Hepatocyte (in vitro differentiated cells): ENCODE data around the gene KRT27. TPM values are rescaled to one million over a fixed set of nuclear protein-coding genes. Genes with fewer than 3 reads are reported as not detected.

ENCODE experiments used
- DNase-seq: peaks from one replicate; pipeline ENCODE4 v3.0.0-alpha.2; 2016; ENCODE audit warnings: low spot score
- H2AFZ ChIP-seq: fragments of 200-600 bp; sonication (generic); 2 replicates; pipeline ENCODE4 v1.6.0; 2016; ENCODE audit warnings: antibody characterized with exemption, mild to moderate bottlenecking
- H3K27ac ChIP-seq: fragments of 200-600 bp; sonication (generic); 2 replicates; pipeline ENCODE4 v1.5.1; 2016; ENCODE audit warnings: mild to moderate bottlenecking
- H3K27me3 ChIP-seq: fragments of 200-600 bp; sonication (generic); 2 replicates; pipeline ENCODE4 v1.6.1; 2016
- H3K36me3 ChIP-seq: fragments of 200-600 bp; sonication (generic); replicated peaks from 2 replicates; pipeline ENCODE4 v1.5.1; 2016; ENCODE audit warnings: low read depth; ENCODE audit not compliant: insufficient read depth
- H3K4me1 ChIP-seq: fragments of 200-600 bp; sonication (generic); 2 replicates; pipeline ENCODE4 v1.5.1; 2016; ENCODE audit warnings: mild to moderate bottlenecking, moderate library complexity; ENCODE audit not compliant: insufficient read depth
- H3K4me2 ChIP-seq: fragments of 200-600 bp; sonication (generic); 2 replicates; pipeline ENCODE4 v1.6.0; 2016
- H3K4me3 ChIP-seq: fragments of 200-600 bp; sonication (generic); 2 replicates; pipeline ENCODE4 v1.5.1; 2016; ENCODE audit warnings: mild to moderate bottlenecking
- H3K79me2 ChIP-seq: fragments of 200-600 bp; sonication (generic); 2 replicates; pipeline ENCODE4 v1.6.0; 2017; ENCODE audit warnings: mild to moderate bottlenecking
- H3K9me2 ChIP-seq: fragments of 200-600 bp; sonication (generic); replicated peaks from 2 replicates; pipeline ENCODE4 v1.6.0; 2017; ENCODE audit warnings: mild to moderate bottlenecking; ENCODE audit not compliant: insufficient read depth
- H3K9me3 ChIP-seq: fragments of 200-600 bp; sonication (generic); 2 replicates; pipeline ENCODE4 v1.5.1; 2016; ENCODE audit warnings: low read depth, mild to moderate bottlenecking
- H4K20me1 ChIP-seq: fragments of 200-600 bp; sonication (generic); 2 replicates; pipeline ENCODE4 v1.6.0; 2016; ENCODE audit warnings: mild to moderate bottlenecking; ENCODE audit not compliant: insufficient read depth, poor library complexity, severe bottlenecking
- CTCF ChIP-seq: fragments of 200-600 bp; sonication (generic); IDR thresholded peaks from 2 replicates; pipeline ENCODE4 v1.5.1; 2016; ENCODE audit warnings: antibody characterized with exemption, mild to moderate bottlenecking; ENCODE audit not compliant: poor library complexity
- EZH2 ChIP-seq: fragments of 200-600 bp; sonication (generic); IDR thresholded peaks from 2 replicates; pipeline ENCODE4 v1.6.1; 2016; ENCODE audit warnings: antibody characterized with exemption, mild to moderate bottlenecking, borderline replicate concordance
- EZH2phosphoT487 ChIP-seq: fragments of 200-600 bp; sonication (generic); IDR thresholded peaks from one replicate; pipeline ENCODE4 v1.6.1; 2018; ENCODE audit warnings: antibody characterized with exemption, mild to moderate bottlenecking, low read depth, moderate library complexity; ENCODE audit not compliant: unreplicated experiment, severe bottlenecking
- WGBS: methylation state at CpG from one replicate; pipeline ENCODE4 v1.1.6; 2016; ENCODE audit warnings: low lambda C conversion rate; ENCODE audit errors: missing lambda C conversion rate; 5-methylcytosine and 5-hydroxymethylcytosine counted together
- polyA plus RNA-seq: library from polyadenylated mRNA; unstranded; fragments of >200 nt; fragmentation: Nextera tagmentation; extraction: Ambion mirVana; gene quantifications from 2 replicates; pipeline ENCODE4 v1.2.1, GENCODE V29; 2016
- total RNA-seq: library from RNA; depleted of rRNA; stranded (reverse); fragments of >200 nt; gene quantifications from 2 replicates; pipeline ENCODE4 v1.2.3, GENCODE V29; 2014

The KRT27 gene
- total and polyA plus RNA-seq, 2 experiments from 2014 or later, result not detected

DNA sequence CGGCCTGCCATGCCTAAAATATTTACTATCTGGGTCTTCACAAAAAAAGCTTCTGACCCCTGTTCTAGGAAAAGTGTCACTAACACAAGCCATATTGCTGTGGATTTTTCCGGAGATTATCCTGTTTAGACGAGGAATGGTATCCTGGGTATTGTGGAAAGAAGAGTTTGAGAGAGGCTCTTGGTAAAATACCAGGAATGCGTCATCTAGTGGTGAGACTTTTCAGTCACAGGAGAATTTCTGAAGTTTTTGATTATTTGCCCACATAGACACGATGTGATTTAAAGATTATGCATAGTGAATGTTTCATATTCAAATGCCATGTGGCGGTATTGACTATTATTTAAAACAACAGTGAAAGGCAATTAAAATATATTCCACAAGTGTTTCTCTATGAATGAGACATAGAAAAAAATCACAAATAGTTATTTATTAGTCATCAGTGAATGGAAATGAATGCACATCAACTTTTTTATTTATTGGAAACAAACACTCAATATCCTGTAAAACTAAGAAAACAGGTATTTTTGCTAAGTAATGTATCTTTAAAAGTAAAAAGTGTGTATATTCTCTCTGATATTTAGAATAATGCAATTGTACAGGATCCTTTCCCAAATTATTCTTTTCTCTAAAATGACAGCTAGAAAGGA lies 9.6 kb upstream of the KRT27 start:
- no peaks in the 10 kb centered on the region for H3K79me2 ChIP-seq
- DNase-seq, result peak; percentile 63
- H3K4me3 ChIP-seq, result no peak overlapping the region
- no peaks in the 10 kb centered on the region for H3K4me1 ChIP-seq
- no peaks in the 10 kb centered on the region for H3K36me3 ChIP-seq
- TF ChIP-seq EZH2phosphoT487, result no peak
- no peak for TF ChIP-seq EZH2
- TF ChIP-seq CTCF, result peak; percentile 78
- H3K9me3 ChIP-seq, result no peaks in the 10 kb centered on the region
- no peak overlapping the region for H3K4me2 ChIP-seq
- WGBS, result 28% methylated on average over 6 of the region's 6 CpGs
- no peaks in the 10 kb centered on the region for H3K9me2 ChIP-seq
- H4K20me1 ChIP-seq, result no peaks in the 10 kb centered on the region
- H2AFZ ChIP-seq, result no peak overlapping the region
- no peak overlapping the region for H3K27ac ChIP-seq
- H3K27me3 ChIP-seq, result peaks cover 6% of the 10 kb centered on the region

DNA sequence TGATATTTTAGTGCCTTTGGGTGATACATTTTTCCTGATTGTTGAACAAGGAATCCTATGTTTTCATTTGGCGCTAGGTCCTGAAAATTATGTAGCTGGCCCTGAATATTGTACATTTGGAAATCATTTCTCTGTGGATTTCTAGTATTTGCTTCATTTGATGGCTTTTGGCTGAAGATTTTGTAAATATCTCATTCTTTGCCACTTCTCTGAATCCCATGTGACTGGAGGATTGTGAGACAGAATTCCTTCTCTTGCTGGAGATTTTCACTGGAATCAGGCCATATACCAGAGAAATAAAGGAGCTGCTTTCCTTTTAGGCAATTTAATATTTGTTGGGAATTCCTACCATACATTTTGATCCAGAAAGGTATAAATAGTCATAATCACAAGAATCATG lies 8.8 kb upstream of the KRT27 start:
- peaks cover 6% of the 10 kb centered on the region for H3K27me3 ChIP-seq
- no peaks in the 10 kb centered on the region for H3K9me2 ChIP-seq
- no peaks in the 10 kb centered on the region for H3K9me3 ChIP-seq
- DNase-seq, result no peak
- TF ChIP-seq EZH2phosphoT487 (no peak), CTCF (no peak), EZH2 (no peak)
- H3K27ac ChIP-seq, result no peak overlapping the region
- 90% methylated on average over 1 of the region's 1 CpG for WGBS
- no peaks in the 10 kb centered on the region for H3K36me3 ChIP-seq
- no peaks in the 10 kb centered on the region for H4K20me1 ChIP-seq
- H3K4me2 ChIP-seq, result no peak overlapping the region
- no peak overlapping the region for H2AFZ ChIP-seq
- H3K4me1 ChIP-seq, result no peaks in the 10 kb centered on the region
- no peaks in the 10 kb centered on the region for H3K79me2 ChIP-seq
- no peak overlapping the region for H3K4me3 ChIP-seq

DNA sequence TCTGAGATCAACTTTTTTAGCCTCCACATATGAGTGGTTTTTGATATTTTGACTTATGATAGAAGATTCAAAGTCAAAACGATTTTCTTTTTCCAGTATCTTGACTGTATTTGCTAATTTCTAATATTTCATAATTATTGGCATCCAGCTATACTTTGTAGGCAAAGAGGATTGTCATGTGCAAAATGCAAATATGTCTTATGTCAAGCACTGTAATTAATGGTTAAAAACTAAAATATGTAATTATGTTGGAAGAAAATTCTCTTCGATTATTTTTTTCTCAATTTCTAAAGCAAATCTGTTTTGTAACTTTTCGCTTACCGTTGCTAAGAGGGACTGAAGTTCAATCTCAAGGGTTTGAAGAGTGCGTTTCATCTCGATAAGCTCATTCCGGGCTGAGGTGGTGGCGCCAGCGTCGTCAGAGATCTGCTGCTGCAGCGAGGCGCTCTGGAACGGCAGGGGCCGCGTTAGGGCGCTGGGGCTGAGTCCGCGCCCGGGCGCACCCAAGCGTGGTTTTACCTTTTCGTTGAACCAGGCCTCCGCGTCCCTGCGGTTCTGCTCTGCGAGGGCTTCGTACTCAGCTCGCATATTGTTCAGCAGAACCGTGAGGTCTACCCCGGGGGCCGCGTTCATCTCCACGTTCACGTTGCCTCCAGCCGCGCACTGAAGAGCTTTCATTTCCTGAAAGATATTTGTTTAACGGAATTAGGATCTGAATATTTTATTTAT lies 3.0 kb downstream of the KRT27 start:
- 91% methylated on average over 37 of the region's 37 CpGs for WGBS
- TF ChIP-seq EZH2 (no peak), CTCF (no peak), EZH2phosphoT487 (no peak)
- Histone ChIP-seq H3K4me2 (no peak overlapping the region), H3K4me3 (no peak overlapping the region), H3K27ac (no peak overlapping the region), H2AFZ (no peak overlapping the region), H3K27me3 (peaks cover 6% of the 10 kb centered on the region), H3K36me3 (no peaks in the 10 kb centered on the region), H3K9me3 (no peaks in the 10 kb centered on the region), H3K9me2 (no peaks in the 10 kb centered on the region), H4K20me1 (no peaks in the 10 kb centered on the region), H3K4me1 (no peaks in the 10 kb centered on the region), H3K79me2 (no peaks in the 10 kb centered on the region)
- DNase-seq, result no peak
